PC-9 (cell line): ENCODE measurements around the gene SUSD2.

Source experiments
- EZH2 ChIP-seq: fragments of 200-600 bp; sonication (generic); IDR thresholded peaks from 2 replicates; pipeline ENCODE4 v1.8.0; 2017; ENCODE audit warnings: antibody characterized with exemption, low read depth
- TF ChIP-seq, protein P1 (sequence below): fragments of 200-600 bp; sonication (generic); conservative IDR thresholded peaks from 2 replicates; pipeline ENCODE4 v1.6.1; 2017; ENCODE audit warnings: mixed run types, antibody characterized with exemption, mild to moderate bottlenecking, moderate library complexity

DNA sequence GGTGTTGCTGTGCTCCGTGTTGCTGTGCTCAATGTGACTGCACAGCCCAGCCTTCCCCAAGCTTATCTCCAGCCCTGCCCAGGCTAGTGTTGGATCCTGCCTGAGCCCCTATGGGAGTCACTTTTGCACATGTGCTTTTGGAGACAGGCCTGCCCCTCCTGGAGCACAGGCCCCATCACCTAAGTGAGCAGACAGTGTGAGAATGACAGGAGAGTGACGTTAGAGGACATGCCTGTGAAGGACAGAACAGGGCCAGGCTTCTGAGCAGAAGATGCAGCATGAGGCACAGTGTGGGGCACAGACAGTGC, 36.6 kb upstream of the SUSD2 start:
- TF ChIP-seq, protein P1, sequence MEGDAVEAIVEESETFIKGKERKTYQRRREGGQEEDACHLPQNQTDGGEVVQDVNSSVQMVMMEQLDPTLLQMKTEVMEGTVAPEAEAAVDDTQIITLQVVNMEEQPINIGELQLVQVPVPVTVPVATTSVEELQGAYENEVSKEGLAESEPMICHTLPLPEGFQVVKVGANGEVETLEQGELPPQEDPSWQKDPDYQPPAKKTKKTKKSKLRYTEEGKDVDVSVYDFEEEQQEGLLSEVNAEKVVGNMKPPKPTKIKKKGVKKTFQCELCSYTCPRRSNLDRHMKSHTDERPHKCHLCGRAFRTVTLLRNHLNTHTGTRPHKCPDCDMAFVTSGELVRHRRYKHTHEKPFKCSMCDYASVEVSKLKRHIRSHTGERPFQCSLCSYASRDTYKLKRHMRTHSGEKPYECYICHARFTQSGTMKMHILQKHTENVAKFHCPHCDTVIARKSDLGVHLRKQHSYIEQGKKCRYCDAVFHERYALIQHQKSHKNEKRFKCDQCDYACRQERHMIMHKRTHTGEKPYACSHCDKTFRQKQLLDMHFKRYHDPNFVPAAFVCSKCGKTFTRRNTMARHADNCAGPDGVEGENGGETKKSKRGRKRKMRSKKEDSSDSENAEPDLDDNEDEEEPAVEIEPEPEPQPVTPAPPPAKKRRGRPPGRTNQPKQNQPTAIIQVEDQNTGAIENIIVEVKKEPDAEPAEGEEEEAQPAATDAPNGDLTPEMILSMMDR = no peak
- no peak for TF ChIP-seq EZH2
